Stimulated activated naive CD8-positive, alpha-beta T cell treated with anti-CD3 and anti-CD28 coated beads, Interleukin-15, Interleukin-2, amounts not matched to agents 100 ng/mL and 50 ng/mL, for 24 hours (primary cell): ENCODE data around the gene SLIT3.
"Not testable (repeated sequence)": the region's sequence is repeated elsewhere in the genome, so short reads cannot be mapped to it uniquely, and the experiment has no call there.

ENCODE experiments used
- H3K27ac Mint-ChIP-seq: one replicate; pipeline ENCODE4 v1.8.0; 2021; ENCODE audit warnings: mild to moderate bottlenecking, mixed read lengths
- H3K27me3 Mint-ChIP-seq: one replicate; pipeline ENCODE4 v1.8.0; 2021; ENCODE audit warnings: mixed read lengths
- H3K36me3 Mint-ChIP-seq: one replicate; pipeline ENCODE4 v1.8.0; 2021; ENCODE audit warnings: low read depth, mixed read lengths
- H3K4me1 Mint-ChIP-seq: one replicate; pipeline ENCODE4 v1.8.0; 2021; ENCODE audit warnings: low read depth, mixed read lengths
- H3K4me3 Mint-ChIP-seq: one replicate; pipeline ENCODE4 v1.8.0; 2021; ENCODE audit warnings: mild to moderate bottlenecking, mixed read lengths
- H3K9me3 Mint-ChIP-seq: one replicate; pipeline ENCODE4 v1.8.0; 2021; ENCODE audit warnings: mixed read lengths

The SLIT3 gene

DNA sequence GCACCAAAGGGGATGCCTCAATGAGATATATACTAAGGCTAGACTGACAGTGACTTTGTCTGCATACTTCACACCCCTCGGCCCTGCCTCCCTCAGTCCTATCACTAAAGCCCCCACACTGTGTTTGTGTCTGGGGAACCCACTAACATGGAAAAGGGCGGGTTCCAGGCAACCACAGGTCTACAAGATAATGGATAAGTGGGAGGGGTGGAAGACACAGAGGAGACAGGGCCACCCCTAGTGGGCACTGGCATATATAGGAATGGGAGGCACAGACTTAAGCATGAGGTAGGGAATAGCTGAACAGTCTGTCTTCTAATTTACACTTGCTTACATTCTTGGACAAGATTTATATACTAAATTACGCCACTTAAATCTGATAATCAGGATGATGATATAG lies 74.0 kb downstream of the SLIT3 start:
- no peaks in the 10 kb centered on the region for H3K27me3 Mint-ChIP-seq
- no peaks in the 10 kb centered on the region for H3K36me3 Mint-ChIP-seq
- no peaks in the 10 kb centered on the region for H3K4me1 Mint-ChIP-seq

DNA sequence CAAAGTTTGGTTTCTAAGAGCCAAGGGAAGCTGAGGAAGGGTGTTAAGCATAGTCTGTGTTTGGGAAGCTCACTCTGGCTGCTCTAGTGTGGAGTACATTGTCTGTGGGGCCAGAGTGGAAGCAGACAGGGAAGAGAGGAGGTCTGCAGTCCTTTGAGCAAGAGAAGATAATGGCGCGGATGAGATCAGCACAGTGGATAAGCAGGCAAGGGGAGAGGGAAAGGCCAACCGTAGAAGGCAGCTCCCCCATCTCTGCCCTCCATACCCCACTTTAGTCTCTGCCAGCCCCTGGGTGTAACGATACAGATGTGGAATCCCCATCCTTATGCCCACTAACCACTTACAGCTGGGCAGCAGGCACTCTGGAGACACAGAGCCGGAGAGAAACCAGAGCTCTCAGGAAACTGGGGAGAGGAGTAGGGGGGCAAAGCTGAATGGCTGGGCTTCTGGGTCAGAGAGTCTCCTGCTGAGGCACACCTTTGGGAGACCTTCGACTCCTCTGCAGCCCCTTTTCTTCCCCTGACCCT lies 75.0 kb downstream of the SLIT3 start:
- Mint-ChIP-seq H3K27me3 (no peaks in the 10 kb centered on the region), H3K27ac (no peak overlapping the region), H3K4me1 (no peaks in the 10 kb centered on the region), H3K36me3 (no peaks in the 10 kb centered on the region), H3K4me3 (no peak overlapping the region), H3K9me3 (no peaks in the 10 kb centered on the region)

More for the DNA sequence above, 74.0 kb downstream of the SLIT3 start:
- Mint-ChIP-seq H3K4me3 (no peak overlapping the region), H3K27ac (no peak overlapping the region), H3K9me3 (no peaks in the 10 kb centered on the region)

DNA sequence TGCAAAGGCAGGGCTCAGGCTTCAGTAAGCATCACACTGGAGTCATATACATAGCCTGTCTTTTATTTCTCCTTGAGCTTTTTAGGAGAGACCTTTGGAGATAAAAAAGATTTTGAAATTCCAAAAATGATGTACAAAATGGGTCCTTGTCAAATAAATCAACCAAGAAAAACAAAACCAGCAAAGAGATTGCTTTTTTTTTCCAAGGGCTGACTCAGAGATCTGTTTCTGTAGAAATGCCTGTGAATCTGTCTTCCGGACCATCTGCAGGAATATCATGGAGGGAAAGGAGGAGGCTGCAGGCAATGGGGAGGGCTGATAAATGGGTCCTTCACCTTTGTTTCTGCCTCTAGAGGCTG lies 77.4 kb downstream of the SLIT3 start:
- Mint-ChIP-seq H3K4me3 (no peak overlapping the region), H3K4me1 (no peaks in the 10 kb centered on the region), H3K9me3 (no peaks in the 10 kb centered on the region), H3K27me3 (no peaks in the 10 kb centered on the region), H3K36me3 (no peaks in the 10 kb centered on the region), H3K27ac (no peak overlapping the region)

DNA sequence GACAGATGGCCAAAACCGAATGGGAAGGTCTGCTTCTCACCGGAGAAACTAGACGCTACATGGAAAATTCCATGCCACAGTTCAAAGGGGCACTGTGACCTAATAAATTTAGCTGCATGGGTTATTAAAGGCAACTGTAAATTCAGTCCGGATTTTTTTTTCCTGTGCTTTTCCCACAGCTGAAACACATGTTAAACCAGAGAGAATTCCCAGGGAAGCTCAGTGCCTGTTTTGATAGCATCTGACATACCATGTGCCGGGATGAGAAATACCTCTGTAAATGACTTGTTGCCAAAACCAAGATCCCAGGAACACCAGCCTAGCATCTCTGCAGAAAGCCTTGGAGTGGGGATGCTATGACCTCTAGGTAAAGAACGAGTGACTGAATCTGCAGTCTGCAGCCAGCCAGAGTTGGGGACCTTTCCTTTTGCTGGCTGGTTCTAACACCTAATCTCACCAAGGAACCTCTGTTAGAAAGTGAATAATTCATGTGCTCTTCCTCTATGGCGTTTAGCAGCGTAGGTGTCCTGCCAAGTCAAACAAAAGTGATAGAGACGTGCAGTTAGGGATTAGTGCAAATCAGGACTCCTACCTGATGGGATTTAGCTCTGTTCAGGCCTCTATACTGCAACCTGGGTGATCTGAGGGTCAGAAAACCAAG lies 77.9 kb downstream of the SLIT3 start:
- no peak overlapping the region for H3K27ac Mint-ChIP-seq
- H3K9me3 Mint-ChIP-seq = no peaks in the 10 kb centered on the region
- no peaks in the 10 kb centered on the region for H3K36me3 Mint-ChIP-seq
- H3K4me1 Mint-ChIP-seq = no peaks in the 10 kb centered on the region
- no peak overlapping the region for H3K4me3 Mint-ChIP-seq
- H3K27me3 Mint-ChIP-seq = no peaks in the 10 kb centered on the region

DNA sequence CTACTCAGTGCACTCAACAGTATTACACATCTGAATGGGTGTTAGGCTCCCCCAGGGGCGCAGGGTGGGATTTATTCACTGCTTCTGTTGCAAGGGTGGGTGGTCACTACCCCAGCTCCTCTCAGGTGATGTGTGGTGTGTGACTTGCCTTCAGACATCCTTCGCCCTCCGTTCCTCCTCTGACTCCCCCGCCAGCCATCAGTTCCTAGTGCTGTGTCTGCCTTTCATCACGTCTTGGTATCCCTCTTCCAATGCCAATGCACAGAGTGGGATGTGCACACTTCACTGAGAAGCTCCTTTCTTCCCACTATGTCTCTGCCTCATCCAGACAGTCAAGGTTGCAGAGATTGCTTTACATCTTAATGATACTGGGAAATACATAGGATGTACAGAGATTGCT lies 79.4 kb downstream of the SLIT3 start:
- Mint-ChIP-seq H3K9me3 (no peaks in the 10 kb centered on the region), H3K27me3 (no peaks in the 10 kb centered on the region), H3K4me1 (no peaks in the 10 kb centered on the region), H3K36me3 (no peaks in the 10 kb centered on the region), H3K27ac (no peak overlapping the region), H3K4me3 (no peak overlapping the region)

DNA sequence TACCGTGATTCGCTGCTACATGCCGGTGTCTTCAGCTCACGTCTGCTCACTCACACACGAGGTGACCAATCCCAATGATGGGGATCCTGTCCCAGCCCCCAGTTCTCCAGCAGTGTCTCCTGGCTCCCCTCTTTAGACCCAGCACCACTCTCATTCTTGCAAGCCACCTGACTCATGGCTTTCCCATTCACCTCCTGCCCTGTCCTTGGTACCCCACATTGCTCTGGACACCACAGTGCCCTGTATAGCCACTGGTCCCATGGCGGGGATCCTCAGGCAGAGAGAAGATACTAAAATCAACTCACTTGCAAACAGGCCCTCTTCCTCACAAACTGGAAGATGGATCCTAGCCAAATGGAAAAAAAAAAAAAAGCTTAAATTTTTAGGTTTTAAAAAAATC lies 81.0 kb downstream of the SLIT3 start:
- no peaks in the 10 kb centered on the region for H3K9me3 Mint-ChIP-seq
- no peaks in the 10 kb centered on the region for H3K4me1 Mint-ChIP-seq
- H3K4me3 Mint-ChIP-seq = no peak overlapping the region

DNA sequence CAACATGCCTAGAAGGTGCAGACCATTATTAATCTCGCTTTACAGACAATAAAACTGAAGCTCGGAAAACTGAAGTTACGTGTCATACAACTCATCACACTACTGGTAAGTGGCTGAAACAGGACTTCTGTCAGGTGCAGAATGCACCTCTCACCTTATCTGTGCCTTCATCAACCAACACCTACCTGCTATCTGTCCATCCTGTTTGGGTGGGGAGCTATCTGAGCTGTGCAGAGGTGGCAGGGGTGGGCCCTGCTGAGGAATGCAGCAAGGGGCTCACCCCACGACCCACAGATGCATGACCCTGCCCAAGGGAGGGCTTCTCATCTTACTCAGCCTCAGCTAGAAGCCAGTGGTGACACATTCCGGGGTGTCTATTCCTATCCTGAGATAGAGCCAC lies 81.6 kb downstream of the SLIT3 start:
- Mint-ChIP-seq H3K4me3 (no peak overlapping the region), H3K27ac (no peak overlapping the region), H3K4me1 (no peaks in the 10 kb centered on the region), H3K27me3 (no peaks in the 10 kb centered on the region), H3K9me3 (no peaks in the 10 kb centered on the region), H3K36me3 (no peaks in the 10 kb centered on the region)

More for the DNA sequence above, 81.0 kb downstream of the SLIT3 start:
- Mint-ChIP-seq H3K27ac (no peak overlapping the region), H3K36me3 (no peaks in the 10 kb centered on the region), H3K27me3 (no peaks in the 10 kb centered on the region)

DNA sequence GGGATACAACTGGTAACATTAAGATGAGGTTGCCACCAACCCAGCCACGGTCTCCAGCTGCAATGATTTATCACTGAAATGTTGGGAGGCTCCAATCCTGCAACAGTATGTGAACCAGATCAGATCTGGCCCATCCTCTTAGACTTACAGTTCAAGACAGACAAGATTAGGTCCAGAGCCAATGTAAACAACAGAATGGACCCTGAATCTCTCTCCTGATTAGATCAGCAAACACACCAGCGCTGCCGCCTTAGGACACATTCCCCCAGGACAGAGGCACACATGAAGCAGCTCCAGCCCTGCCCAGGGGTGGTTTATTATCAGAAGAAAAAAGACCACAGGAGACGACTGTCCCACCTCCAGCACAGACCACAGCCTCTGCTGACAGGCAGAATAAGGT lies 82.1 kb downstream of the SLIT3 start:
- Mint-ChIP-seq H3K4me3 (no peak overlapping the region), H3K27me3 (no peaks in the 10 kb centered on the region), H3K27ac (no peak overlapping the region), H3K9me3 (no peaks in the 10 kb centered on the region), H3K36me3 (no peaks in the 10 kb centered on the region), H3K4me1 (no peaks in the 10 kb centered on the region)

DNA sequence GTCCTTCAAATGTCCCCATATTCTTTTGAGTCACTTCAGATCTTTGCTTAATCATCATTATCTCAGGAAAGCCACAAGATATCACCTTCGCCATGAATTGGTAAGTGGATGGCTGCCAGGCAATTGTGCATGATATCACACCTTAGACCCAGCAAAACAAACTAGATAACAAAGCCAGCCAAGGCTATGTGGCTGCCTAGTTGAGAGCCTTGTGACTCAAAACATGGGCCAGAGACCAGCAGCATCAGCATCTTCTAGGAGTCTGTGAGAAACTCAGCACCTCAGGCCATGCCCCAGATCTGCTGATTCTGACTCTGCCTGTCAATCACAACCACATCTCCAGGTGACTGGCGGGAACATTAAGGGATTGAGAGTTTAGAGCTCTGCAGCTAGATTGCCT lies 82.8 kb downstream of the SLIT3 start:
- no peaks in the 10 kb centered on the region for H3K9me3 Mint-ChIP-seq

DNA sequence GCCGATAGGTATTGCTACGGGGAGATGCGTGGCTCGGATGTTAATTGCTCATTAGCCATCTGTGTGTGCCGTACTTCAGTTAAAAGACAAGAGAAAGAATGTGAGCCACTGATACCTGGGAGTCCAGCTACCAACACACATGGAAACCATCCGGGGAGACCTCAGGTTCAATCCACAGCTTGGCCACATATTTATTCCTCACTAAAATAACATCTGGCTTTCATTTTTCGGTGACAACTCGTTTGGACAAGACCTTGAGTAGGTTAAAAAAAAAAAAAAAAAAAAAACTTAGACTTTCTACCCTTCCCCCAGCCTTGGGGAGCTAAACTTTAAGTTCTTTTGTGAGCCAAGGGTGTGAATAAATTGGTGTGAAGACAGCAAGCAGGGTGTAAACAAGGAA lies 84.1 kb downstream of the SLIT3 start:
- H3K27ac Mint-ChIP-seq = no peak overlapping the region
- H3K4me1 Mint-ChIP-seq = no peaks in the 10 kb centered on the region
- no peaks in the 10 kb centered on the region for H3K9me3 Mint-ChIP-seq
- no peaks in the 10 kb centered on the region for H3K36me3 Mint-ChIP-seq
- no peaks in the 10 kb centered on the region for H3K27me3 Mint-ChIP-seq
- H3K4me3 Mint-ChIP-seq = no peak overlapping the region

More for the DNA sequence above, 82.8 kb downstream of the SLIT3 start:
- no peak overlapping the region for H3K27ac Mint-ChIP-seq
- no peak overlapping the region for H3K4me3 Mint-ChIP-seq
- H3K27me3 Mint-ChIP-seq = no peaks in the 10 kb centered on the region
- no peaks in the 10 kb centered on the region for H3K4me1 Mint-ChIP-seq
- H3K36me3 Mint-ChIP-seq = no peaks in the 10 kb centered on the region

DNA sequence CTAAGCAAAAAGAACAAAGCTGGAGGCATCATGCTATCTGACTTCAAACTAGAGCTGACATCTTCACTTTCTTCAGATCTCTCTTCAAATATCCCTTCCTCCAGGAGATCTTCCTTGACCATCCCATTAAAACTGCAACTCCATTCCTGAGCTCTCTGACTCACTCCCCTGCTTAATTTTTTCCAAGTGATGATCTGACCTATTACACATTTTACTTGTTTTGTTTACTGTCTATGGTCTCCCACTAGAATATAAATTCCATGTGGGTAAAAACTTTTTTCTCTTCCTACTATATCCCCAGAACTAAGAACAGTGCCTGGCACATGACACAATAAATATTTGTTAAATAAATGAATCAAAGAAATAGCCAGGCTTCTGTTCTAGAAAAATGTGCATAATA lies 87.5 kb downstream of the SLIT3 start:
- Mint-ChIP-seq H3K36me3 (no peaks in the 10 kb centered on the region), H3K4me3 (no peak overlapping the region), H3K9me3 (no peaks in the 10 kb centered on the region), H3K27me3 (no peaks in the 10 kb centered on the region), H3K27ac (no peak overlapping the region), H3K4me1 (no peaks in the 10 kb centered on the region)

DNA sequence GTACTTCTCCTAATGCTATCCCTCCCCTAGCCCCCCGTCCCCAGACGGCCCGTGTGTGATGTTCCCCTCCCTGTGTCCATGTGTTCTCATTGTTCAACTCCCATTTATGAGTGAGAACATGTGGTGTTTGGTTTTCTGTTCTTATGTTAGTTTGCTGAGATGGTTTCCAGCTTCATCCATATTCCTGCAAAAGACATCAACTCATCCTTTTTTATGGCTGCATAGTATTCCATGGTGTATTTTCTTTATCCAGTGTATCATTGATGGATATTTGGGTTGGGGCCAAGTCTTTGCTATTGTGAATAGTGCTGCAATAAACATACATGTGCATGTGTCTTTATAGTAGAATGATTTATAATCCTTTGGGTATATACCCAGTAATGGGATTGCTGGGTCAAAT lies 89.2 kb downstream of the SLIT3 start:
- not testable (repeated sequence) for H3K27ac Mint-ChIP-seq, H3K4me1 Mint-ChIP-seq, H3K4me3 Mint-ChIP-seq, H3K9me3 Mint-ChIP-seq, H3K27me3 Mint-ChIP-seq, H3K36me3 Mint-ChIP-seq

DNA sequence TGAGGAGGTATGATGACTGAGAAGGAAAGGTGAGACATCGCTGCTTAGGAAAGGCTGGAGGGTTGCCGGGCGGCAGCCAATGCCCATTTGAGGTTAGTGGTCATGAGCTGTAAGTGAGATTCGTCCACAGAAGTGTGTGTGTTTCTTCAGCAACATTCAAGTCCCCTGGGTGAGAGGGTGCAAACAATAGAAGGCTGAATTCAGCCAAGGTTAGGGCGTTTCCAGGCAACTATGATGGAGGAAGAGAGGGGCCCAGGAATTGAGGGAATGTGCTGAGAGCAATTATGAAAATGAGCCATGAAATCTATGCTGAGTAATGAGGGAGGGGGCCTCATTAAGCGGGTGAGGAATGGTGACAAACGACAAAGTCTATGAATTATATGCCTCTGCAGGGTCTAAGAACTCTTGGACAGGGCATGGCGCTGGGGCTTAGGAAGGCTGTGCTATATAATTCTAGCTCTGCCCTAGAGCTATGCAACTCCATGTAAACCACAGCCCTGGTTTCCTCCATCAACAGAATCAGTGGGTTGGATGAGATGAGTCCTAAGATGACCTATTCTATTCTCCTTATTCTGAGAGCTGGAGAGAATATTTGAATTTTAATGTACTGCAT lies 96.0 kb downstream of the SLIT3 start:
- Mint-ChIP-seq H3K27me3 (no peaks in the 10 kb centered on the region), H3K36me3 (no peaks in the 10 kb centered on the region), H3K9me3 (peaks cover 15% of the 10 kb centered on the region), H3K4me3 (no peak overlapping the region), H3K4me1 (no peaks in the 10 kb centered on the region), H3K27ac (no peak overlapping the region)

DNA sequence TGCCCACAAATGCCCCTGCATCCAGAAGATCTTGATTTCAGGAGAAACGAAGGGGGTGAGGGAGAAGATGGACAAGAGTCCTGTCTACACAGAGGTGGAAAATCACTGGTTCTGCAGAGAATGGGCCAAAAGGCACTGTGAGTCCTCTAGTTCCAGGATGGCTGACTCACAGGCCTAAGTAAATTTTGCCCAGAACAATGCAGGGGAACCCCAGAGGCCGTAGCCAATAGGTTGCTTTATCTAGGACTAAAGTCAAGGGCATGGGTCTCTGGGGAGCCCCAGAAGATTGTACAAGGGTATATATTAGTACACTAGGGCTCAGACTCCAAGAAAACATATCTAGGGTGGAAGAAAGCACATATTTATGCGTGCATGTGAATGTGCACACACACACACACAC lies 98.0 kb downstream of the SLIT3 start:
- Mint-ChIP-seq H3K27me3 (no peaks in the 10 kb centered on the region), H3K9me3 (peaks cover 15% of the 10 kb centered on the region), H3K36me3 (no peaks in the 10 kb centered on the region), H3K4me3 (no peak overlapping the region), H3K4me1 (no peaks in the 10 kb centered on the region), H3K27ac (no peak overlapping the region)

DNA sequence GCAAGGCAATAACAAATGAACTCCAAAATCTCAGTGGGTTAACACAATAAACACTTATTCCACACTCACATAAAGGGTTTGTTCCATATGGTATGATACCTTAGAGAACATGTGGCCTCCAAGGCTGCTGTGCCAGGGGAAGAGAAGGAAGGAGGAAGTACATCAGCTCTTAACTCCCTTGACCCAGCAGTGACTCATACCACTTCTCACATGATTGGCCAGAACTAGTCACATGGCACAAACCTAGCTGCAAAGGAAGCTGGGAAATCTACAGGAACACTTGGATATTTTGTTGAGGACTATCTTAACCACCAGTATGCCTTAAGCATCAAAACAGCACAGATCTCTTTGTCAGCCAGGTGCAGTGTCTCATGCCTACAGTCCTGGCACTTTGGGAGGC lies 99.3 kb downstream of the SLIT3 start:
- no peak overlapping the region for H3K4me3 Mint-ChIP-seq
- H3K36me3 Mint-ChIP-seq = no peaks in the 10 kb centered on the region
- H3K9me3 Mint-ChIP-seq = peaks cover 15% of the 10 kb centered on the region
- H3K4me1 Mint-ChIP-seq = no peaks in the 10 kb centered on the region
- no peaks in the 10 kb centered on the region for H3K27me3 Mint-ChIP-seq
- H3K27ac Mint-ChIP-seq = no peak overlapping the region
